Measurements from ENCODE around the gene TWIST1. TPM values are rescaled to one million over a fixed set of nuclear protein-coding genes. Genes with fewer than 3 reads are reported as not detected.

Gene TWIST1
- total and polyA plus RNA-seq, 2 experiments from 2014 or later = 0.24 TPM

DNA sequence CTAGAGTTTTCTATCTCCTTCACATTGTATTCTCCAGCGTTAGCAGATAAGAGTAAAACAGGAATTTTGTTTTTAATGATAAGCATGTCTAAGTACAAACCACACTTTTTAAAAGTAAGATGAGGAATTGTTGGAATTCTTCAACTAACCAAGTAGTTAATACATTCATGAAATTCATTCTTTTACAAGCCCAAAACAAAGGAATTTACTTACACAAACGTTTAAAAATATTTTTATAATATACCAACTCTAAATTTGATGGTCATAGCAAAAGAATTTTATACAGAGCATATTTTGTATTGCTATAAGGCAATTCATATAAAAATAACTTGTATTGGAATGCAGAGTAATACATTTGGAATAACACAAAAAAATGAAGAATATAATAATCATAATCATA, 51.3 kb downstream of the TWIST1 start:
- DNase-seq (ENCODE audit: low spot score) (no peak), ATAC-seq (no peak)
- H3K27ac ChIP-seq (ENCODE audit: low read depth) = no peak overlapping the region
- H3K9me2 ChIP-seq (ENCODE audit: insufficient read depth) = no peaks in the 10 kb centered on the region
- TF ChIP-seq, protein P1, sequence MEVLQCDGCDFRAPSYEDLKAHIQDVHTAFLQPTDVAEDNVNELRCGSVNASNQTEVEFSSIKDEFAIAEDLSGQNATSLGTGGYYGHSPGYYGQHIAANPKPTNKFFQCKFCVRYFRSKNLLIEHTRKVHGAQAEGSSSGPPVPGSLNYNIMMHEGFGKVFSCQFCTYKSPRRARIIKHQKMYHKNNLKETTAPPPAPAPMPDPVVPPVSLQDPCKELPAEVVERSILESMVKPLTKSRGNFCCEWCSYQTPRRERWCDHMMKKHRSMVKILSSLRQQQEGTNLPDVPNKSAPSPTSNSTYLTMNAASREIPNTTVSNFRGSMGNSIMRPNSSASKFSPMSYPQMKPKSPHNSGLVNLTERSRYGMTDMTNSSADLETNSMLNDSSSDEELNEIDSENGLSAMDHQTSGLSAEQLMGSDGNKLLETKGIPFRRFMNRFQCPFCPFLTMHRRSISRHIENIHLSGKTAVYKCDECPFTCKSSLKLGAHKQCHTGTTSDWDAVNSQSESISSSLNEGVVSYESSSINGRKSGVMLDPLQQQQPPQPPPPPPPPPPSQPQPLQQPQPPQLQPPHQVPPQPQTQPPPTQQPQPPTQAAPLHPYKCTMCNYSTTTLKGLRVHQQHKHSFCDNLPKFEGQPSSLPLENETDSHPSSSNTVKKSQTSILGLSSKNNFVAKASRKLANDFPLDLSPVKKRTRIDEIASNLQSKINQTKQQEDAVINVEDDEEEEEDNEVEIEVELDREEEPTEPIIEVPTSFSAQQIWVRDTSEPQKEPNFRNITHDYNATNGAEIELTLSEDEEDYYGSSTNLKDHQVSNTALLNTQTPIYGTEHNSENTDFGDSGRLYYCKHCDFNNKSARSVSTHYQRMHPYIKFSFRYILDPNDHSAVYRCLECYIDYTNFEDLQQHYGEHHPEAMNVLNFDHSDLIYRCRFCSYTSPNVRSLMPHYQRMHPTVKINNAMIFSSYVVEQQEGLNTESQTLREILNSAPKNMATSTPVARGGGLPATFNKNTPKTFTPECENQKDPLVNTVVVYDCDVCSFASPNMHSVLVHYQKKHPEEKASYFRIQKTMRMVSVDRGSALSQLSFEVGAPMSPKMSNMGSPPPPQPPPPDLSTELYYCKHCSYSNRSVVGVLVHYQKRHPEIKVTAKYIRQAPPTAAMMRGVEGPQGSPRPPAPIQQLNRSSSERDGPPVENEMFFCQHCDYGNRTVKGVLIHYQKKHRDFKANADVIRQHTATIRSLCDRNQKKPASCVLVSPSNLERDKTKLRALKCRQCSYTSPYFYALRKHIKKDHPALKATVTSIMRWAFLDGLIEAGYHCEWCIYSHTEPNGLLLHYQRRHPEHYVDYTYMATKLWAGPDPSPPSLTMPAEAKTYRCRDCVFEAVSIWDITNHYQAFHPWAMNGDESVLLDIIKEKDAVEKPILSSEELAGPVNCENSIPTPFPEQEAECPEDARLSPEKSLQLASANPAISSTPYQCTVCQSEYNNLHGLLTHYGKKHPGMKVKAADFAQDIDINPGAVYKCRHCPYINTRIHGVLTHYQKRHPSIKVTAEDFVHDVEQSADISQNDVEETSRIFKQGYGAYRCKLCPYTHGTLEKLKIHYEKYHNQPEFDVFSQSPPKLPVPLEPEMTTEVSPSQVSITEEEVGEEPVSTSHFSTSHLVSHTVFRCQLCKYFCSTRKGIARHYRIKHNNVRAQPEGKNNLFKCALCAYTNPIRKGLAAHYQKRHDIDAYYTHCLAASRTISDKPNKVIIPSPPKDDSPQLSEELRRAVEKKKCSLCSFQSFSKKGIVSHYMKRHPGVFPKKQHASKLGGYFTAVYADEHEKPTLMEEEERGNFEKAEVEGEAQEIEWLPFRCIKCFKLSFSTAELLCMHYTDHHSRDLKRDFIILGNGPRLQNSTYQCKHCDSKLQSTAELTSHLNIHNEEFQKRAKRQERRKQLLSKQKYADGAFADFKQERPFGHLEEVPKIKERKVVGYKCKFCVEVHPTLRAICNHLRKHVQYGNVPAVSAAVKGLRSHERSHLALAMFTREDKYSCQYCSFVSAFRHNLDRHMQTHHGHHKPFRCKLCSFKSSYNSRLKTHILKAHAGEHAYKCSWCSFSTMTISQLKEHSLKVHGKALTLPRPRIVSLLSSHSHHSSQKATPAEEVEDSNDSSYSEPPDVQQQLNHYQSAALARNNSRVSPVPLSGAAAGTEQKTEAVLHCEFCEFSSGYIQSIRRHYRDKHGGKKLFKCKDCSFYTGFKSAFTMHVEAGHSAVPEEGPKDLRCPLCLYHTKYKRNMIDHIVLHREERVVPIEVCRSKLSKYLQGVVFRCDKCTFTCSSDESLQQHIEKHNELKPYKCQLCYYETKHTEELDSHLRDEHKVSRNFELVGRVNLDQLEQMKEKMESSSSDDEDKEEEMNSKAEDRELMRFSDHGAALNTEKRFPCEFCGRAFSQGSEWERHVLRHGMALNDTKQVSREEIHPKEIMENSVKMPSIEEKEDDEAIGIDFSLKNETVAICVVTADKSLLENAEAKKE (CRISPR knock-in tag; IDR thresholded peaks at IDR 0.05) = no peak
- TF ChIP-seq NANOG (IDR thresholded peaks at IDR 0.05; ENCODE audit: borderline replicate concordance) (no peak), POLR2AphosphoS5 (IDR thresholded peaks at IDR 0.05; ENCODE audit: low read depth) (no peak), EZH2phosphoT487 (IDR thresholded peaks at IDR 0.05; ENCODE audit: unreplicated experiment) (no peak), EZH2 (IDR thresholded peaks at IDR 0.05; ENCODE audit: low read depth, unreplicated experiment) (no peak), ZNF114 (CRISPR knock-in tag; IDR thresholded peaks at IDR 0.05) (no peak), JUNB (IDR thresholded peaks at IDR 0.05; ENCODE audit: unreplicated experiment) (no peak)
- TF ChIP-seq, protein P2, sequence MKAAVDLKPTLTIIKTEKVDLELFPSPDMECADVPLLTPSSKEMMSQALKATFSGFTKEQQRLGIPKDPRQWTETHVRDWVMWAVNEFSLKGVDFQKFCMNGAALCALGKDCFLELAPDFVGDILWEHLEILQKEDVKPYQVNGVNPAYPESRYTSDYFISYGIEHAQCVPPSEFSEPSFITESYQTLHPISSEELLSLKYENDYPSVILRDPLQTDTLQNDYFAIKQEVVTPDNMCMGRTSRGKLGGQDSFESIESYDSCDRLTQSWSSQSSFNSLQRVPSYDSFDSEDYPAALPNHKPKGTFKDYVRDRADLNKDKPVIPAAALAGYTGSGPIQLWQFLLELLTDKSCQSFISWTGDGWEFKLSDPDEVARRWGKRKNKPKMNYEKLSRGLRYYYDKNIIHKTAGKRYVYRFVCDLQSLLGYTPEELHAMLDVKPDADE (IDR thresholded peaks at IDR 0.05) = no peak
- Mint-ChIP-seq H3K4me3 (no peak overlapping the region), H3K27me3 (ENCODE audit: insufficient read depth, low read depth, poor library complexity) (no peaks in the 10 kb centered on the region), H3K9me3 (no peaks in the 10 kb centered on the region), H3K36me3 (ENCODE audit: low read depth) (no peaks in the 10 kb centered on the region), H3K4me1 (peaks cover 5% of the 10 kb centered on the region; the same call in 2 of the 3 replicates), H3K27ac (no peak overlapping the region)
- no peaks in the 10 kb centered on the region for H3K4me1 ChIP-seq (ENCODE audit: insufficient read depth)
- H3K79me2 ChIP-seq (replicated peaks; ENCODE audit: insufficient read depth) = no peaks in the 10 kb centered on the region
- no peak overlapping the region for H3K4me2 ChIP-seq
- no peaks in the 10 kb centered on the region for H3K27me3 ChIP-seq (ENCODE audit: insufficient read depth)
- no peaks in the 10 kb centered on the region for H3F3A ChIP-seq (replicated peaks; ENCODE audit: low read depth)
- H3K36me3 ChIP-seq (ENCODE audit: insufficient read depth) = no peaks in the 10 kb centered on the region
- H4K20me1 ChIP-seq (replicated peaks; ENCODE audit: insufficient read depth) = no peaks in the 10 kb centered on the region
- H3K4me3 ChIP-seq = no peak overlapping the region
- no peak overlapping the region for H2AFZ ChIP-seq

Other genes with a start within 250 kb of the TWIST1 start
- gene FERD3L, start 27.8 kb upstream of the TWIST1 start, total RNA-seq (2014; rRNA removed; shearing (Covaris generic)) = not detected in 2 replicates
- not detected in 2 replicates for gene FERD3L, start 27.8 kb upstream of the TWIST1 start, polyA plus RNA-seq (2016; fragmentation: Nextera tagmentation; extraction: Ambion mirVana)

All from GM23338 (cell line).